GM21447 (cell line): ENCODE results near the gene CHSY3.

ENCODE experiments used
- ATAC-seq: cut with Tn5 transposase; IDR thresholded peaks from one replicate; pipeline ENCODE4 v1.9.1; 2021; ENCODE audit not compliant: unreplicated experiment

CHSY3 gene

GRCh38 chr5:130078661-130079060 is 174.4 kb downstream of the CHSY3 start:
- no peak for ATAC-seq

GRCh38 chr5:130090569-130091270 is 186.5 kb downstream of the CHSY3 start:
- no peak for ATAC-seq

- ATAC-seq, result no peak
Measured at GRCh38 chr5:130092991-130093390, 188.7 kb downstream of the CHSY3 start.

- ATAC-seq, result no peak
Measured at GRCh38 chr5:130096483-130096882, 192.2 kb downstream of the CHSY3 start.

GRCh38 chr5:130099008-130099407 is 194.7 kb downstream of the CHSY3 start:
- no peak for ATAC-seq

GRCh38 chr5:130102375-130102774 is 198.1 kb downstream of the CHSY3 start:
- ATAC-seq, result peak; percentile 89

GRCh38 chr5:130102960-130103359 is 198.7 kb downstream of the CHSY3 start:
- no peak for ATAC-seq

GRCh38 chr5:130104895-130105688 is 200.8 kb downstream of the CHSY3 start:
- ATAC-seq, result no peak

- ATAC-seq, result no peak
Measured at GRCh38 chr5:130106480-130106879, 202.2 kb downstream of the CHSY3 start.

GRCh38 chr5:130109152-130109551 is 204.9 kb downstream of the CHSY3 start:
- peak; percentile 59 for ATAC-seq

- ATAC-seq, result no peak
Measured at GRCh38 chr5:130110328-130110727, 206.1 kb downstream of the CHSY3 start.

- no peak for ATAC-seq
Measured at GRCh38 chr5:130111746-130112145, 207.5 kb downstream of the CHSY3 start.

GRCh38 chr5:130112246-130112645 is 208.0 kb downstream of the CHSY3 start:
- peak; percentile 83 for ATAC-seq

- no peak for ATAC-seq
Measured at GRCh38 chr5:130115686-130116085, 211.4 kb downstream of the CHSY3 start.

GRCh38 chr5:130116462-130116861 is 212.2 kb downstream of the CHSY3 start:
- no peak for ATAC-seq

- ATAC-seq, result no peak
Measured at GRCh38 chr5:130116972-130117371, 212.7 kb downstream of the CHSY3 start.

- ATAC-seq, result no peak
Measured at GRCh38 chr5:130126746-130127145, 222.5 kb downstream of the CHSY3 start.

GRCh38 chr5:130135506-130135905 is 231.2 kb downstream of the CHSY3 start:
- no peak for ATAC-seq

- no peak for ATAC-seq
Measured at GRCh38 chr5:130136300-130136699, 232.0 kb downstream of the CHSY3 start.

GRCh38 chr5:130137681-130138080 is 233.4 kb downstream of the CHSY3 start:
- no peak for ATAC-seq

GRCh38 chr5:130138406-130139045 is 234.3 kb downstream of the CHSY3 start:
- ATAC-seq, result no peak
